Thymus (tissue), 11 donors: ENCODE data around the gene CIB4. TPM values are rescaled to one million over a fixed set of nuclear protein-coding genes. Genes with fewer than 3 reads are reported as not detected.

Experiments used
- DNase-seq, 9 donors: peaks; one replicate each; pipeline ENCODE4 v3.0.0-alpha.2; 2013; ENCODE audit warnings: low spot score in 9 of 9, low read depth in 6 of 9, missing footprints in 1 of 9
- H3K27ac ChIP-seq, 2 donors: one replicate each; pipeline ENCODE4 v1.5.1; 2013; ENCODE audit warnings: control low read depth in 1 of 2, low read depth in 1 of 2, low read length in 1 of 2, mild to moderate bottlenecking in 1 of 2, moderate library complexity in 1 of 2
- H3K27me3 ChIP-seq, 2 donors: one replicate each; pipeline ENCODE4 v1.5.1; 2013; ENCODE audit warnings: low read length in 1 of 2; ENCODE audit not compliant: control insufficient read depth in 2 of 2, insufficient read depth in 1 of 2
- H3K36me3 ChIP-seq, 2 donors: one replicate each; pipeline ENCODE4 v1.5.1; 2013; ENCODE audit warnings: low read length in 1 of 2, mild to moderate bottlenecking in 1 of 2, moderate library complexity in 1 of 2; ENCODE audit not compliant: control insufficient read depth in 2 of 2, insufficient read depth in 2 of 2
- H3K4me1 ChIP-seq, 2 donors: one replicate each; pipeline ENCODE4 v1.5.1; 2013; ENCODE audit warnings: low read length in 2 of 2; ENCODE audit not compliant: control insufficient read depth in 2 of 2, insufficient read depth in 2 of 2
- H3K4me3 ChIP-seq, 2 donors: one replicate each; pipeline ENCODE4 v1.5.1; 2013; ENCODE audit warnings: low read length in 2 of 2, control low read depth in 1 of 2, mild to moderate bottlenecking in 1 of 2
- H3K9me3 ChIP-seq, 2 donors: one replicate each; pipeline ENCODE4 v1.5.1; 2013; ENCODE audit warnings: low read length in 1 of 2, mild to moderate bottlenecking in 1 of 2; ENCODE audit not compliant: control insufficient read depth in 2 of 2, insufficient read depth in 1 of 2
- WGBS: extraction: QIAGEN DNeasy Blood & Tissue Kit; methylation state at CpG from one replicate; pipeline ENCODE4 v1.1.7; 2013; 5-methylcytosine and 5-hydroxymethylcytosine counted together
- polyA plus RNA-seq: library from polyadenylated mRNA; stranded (reverse); fragments of 200-250 nt; gene quantifications from one replicate; pipeline ENCODE4 v1.2.3, GENCODE V29; 2013
- total RNA-seq: library from RNA; stranded (reverse); fragments of 120-200 nt; gene quantifications from one replicate; pipeline ENCODE4 v1.2.4, GENCODE V29; 2013
- donor health status: healthy.

Gene CIB4
- total and polyA plus RNA-seq, 2 donors: 0.19 TPM; not detected in 1

DNA sequence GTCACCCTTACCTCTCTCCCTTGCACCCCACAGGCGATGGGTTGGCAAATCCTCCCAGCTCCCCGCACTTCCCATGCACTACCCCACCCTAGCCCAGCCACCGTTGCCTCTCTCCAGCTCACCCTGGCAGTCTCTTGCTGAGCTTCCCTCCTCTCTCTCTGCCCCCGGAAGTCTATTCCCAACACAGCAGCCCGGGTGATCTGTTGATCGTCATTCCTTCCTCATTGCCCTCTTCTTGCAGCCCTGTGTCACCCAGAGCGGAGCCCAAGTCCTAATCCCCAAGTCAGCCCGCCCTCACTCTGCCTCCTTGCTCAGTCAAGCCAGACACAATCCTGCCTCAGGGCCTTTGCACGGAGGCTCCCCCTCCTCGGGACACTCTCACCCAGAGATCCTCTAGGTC is 55.2 kb downstream of the CIB4 start:
- Histone ChIP-seq H3K36me3 (no peaks in the 10 kb centered on the region), H3K9me3 (no peaks in the 10 kb centered on the region), H3K4me3 (no peak overlapping the region), H3K27me3 (peaks cover 0 to 57% of the 10 kb centered on the region in 2 donors), H3K4me1 (no peaks in the 10 kb centered on the region), H3K27ac (no peak overlapping the region)
- WGBS: 80% methylated on average over 10 of the region's 10 CpGs
- no peak for DNase-seq

DNA sequence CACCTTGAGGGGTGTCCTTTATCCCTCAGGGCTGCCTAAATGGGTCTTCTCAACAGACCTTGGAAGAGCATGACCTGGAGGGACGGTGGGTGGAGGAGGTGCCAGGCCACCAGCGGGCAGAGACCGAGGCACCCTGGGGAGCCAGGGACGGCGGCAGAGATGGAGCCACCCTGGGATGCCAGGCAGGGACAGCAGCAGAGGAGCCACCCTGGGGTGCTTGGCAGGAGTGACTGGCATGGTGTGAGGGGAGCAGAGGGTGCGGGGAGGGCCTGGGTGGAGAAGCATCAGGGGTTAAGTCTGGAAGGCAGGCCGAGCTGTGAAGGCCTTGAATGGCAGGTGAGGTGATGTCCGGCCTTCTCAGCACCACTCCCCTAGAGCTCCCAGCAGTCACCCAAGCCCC is 56.1 kb downstream of the CIB4 start:
- no peaks in the 10 kb centered on the region for H3K36me3 ChIP-seq
- 95% methylated on average over 8 of the region's 8 CpGs for WGBS
- no peaks in the 10 kb centered on the region for H3K9me3 ChIP-seq
- no peak for DNase-seq
- H3K27ac ChIP-seq: no peak overlapping the region
- H3K4me3 ChIP-seq: no peak overlapping the region
- no peaks in the 10 kb centered on the region for H3K4me1 ChIP-seq
- H3K27me3 ChIP-seq: peaks cover 0 to 64% of the 10 kb centered on the region in 2 donors

DNA sequence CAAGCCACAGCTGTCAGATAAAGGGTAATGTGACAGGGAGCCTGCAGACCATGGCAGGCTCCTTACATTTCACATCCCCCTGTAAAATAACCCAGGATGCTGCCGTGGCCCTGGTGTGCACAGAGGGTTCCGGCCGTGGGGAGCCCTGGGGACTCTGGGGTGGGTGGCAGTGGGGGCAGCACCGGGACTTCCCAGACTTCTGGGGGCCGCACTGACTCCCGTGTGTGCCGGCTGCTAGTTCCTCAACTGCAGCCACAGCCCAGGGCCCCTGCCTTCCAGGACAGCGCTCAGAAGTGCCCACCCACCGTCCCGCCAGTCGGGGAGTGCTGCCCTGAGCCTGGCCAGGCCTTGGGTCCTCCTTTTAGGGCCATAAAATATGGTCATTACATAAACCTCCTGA is 56.5 kb downstream of the CIB4 start:
- H3K27ac ChIP-seq: no peak overlapping the region
- peaks cover 0 to 67% of the 10 kb centered on the region in 2 donors for H3K27me3 ChIP-seq
- no peaks in the 10 kb centered on the region for H3K4me1 ChIP-seq
- no peaks in the 10 kb centered on the region for H3K36me3 ChIP-seq
- H3K4me3 ChIP-seq: no peak overlapping the region
- H3K9me3 ChIP-seq: no peaks in the 10 kb centered on the region
- no peak for DNase-seq
- WGBS: 82% methylated on average over 11 of the region's 11 CpGs

DNA sequence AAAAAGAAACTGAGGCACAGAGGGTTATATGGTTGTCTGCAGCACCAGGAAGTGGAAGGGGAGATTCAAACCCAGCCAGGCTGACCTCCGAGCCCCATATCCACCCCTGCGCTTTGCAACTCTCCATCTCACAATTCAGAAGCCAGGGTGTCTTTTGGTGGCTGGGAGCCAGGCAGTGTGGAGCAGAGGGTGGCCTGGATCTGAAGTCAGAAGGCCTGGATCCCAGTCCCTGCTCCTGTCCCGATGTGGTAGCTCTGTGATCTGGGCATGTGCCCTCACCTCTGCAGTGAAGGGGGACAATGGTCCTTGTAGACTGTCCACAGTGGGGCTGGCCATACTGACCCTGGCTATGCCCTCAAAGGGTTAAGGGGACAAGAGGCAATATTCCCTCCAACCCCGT is 57.0 kb downstream of the CIB4 start:
- WGBS: 91% methylated on average over 4 of the region's 4 CpGs
- DNase-seq: no peak
- H3K27ac ChIP-seq: no peak overlapping the region
- peaks cover 0 to 71% of the 10 kb centered on the region in 2 donors for H3K27me3 ChIP-seq
- no peak overlapping the region for H3K4me3 ChIP-seq
- H3K4me1 ChIP-seq: no peaks in the 10 kb centered on the region
- H3K9me3 ChIP-seq: no peaks in the 10 kb centered on the region
- H3K36me3 ChIP-seq: no peaks in the 10 kb centered on the region

DNA sequence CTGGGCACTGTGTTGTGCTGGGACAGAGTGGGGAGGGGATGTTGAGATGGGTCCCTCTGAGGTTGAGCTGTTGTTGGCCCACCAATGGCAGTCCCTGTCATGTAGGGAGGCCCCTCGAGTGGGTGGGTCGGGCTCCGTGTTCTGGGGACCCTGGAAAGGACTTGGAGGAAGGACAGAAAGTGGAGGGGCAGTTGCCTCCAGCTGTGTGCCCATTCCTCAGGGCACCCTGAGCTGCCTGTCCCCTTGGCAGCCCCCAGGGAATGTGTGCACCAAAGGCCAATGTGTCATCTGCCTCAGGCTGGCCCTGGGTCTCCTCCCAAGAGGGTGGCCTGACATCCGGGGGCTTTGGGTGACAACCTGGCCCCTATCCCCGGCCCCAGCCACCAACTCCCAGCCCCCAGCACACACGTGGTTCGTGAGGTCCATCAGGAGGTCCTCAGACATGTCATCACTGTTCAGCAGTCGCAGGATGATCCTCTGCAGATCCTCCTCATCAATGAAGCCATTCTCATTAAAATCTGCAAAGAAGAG is 57.7 kb downstream of the CIB4 start:
- Histone ChIP-seq H3K36me3 (no peaks in the 10 kb centered on the region), H3K4me1 (no peaks in the 10 kb centered on the region), H3K4me3 (no peak overlapping the region), H3K9me3 (no peaks in the 10 kb centered on the region), H3K27ac (no peak overlapping the region), H3K27me3 (peaks cover 0 to 75% of the 10 kb centered on the region in 2 donors)
- no peak for DNase-seq
- 88% methylated on average over 8 of the region's 8 CpGs for WGBS

DNA sequence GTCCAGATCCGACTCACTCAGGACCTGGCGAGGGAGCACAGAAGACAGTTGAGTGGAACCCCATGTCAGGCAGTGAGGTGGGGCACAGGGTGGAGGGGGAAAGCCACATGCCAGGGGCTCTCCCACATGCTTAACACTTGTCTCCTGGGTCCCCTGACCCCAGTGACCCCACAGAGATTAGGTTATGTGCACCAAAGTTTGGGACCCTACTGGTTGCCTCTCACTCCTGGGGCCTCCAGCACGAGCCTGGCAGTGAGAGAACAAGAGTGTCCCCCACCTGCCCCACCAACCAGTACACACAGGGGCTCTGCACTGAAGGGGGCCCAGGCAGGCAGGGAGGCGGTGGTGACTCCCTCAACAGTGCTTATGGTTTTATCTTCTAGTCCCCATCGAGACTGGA is 58.3 kb downstream of the CIB4 start:
- Histone ChIP-seq H3K36me3 (no peaks in the 10 kb centered on the region), H3K27ac (no peak overlapping the region), H3K4me1 (no peaks in the 10 kb centered on the region), H3K9me3 (no peaks in the 10 kb centered on the region), H3K27me3 (peaks cover 0 to 75% of the 10 kb centered on the region in 2 donors), H3K4me3 (no peak overlapping the region)
- 95% methylated on average over 5 of the region's 5 CpGs for WGBS
- DNase-seq: no peak

DNA sequence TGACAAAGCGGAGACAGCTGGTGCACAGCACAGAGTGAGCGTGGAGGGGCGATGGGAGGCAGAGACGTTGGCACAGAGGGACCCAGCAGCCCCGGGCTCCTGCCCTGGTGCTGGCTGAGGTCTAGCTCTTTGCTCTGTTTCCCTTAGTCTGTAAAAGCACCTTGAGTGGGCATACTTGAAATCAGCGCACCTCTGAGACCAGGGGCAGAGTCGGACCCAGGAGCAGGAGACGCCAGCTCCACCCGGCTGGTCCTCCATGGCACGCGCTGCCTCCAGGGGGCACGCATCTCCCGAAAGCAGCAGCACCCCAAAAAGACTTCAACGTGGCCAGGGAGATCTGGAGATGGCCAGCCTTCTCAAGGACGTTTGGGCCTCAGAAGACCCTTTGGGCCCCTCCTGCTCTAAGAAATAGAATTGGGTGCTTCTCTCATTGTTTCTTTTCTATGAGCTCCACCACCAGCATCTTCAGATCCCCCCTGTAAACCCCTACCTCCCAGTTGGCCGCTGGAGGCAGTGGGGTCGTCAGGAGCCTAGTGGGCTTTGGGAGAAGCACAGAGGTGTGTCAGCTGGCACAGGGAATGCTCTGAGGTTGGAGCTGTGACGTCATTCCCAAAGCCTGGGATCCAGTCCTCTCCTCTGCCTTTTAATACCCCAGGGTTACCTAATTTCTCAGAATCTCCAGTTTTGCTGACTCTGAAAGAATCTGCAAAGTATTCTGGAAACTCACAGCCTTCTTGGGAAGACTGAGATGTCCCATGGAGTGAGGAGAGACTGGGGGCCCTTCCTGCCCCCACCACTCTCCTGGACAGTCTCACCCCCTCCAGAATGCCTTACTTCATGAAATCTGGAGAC is 58.9 kb downstream of the CIB4 start:
- H3K4me3 ChIP-seq: no peak overlapping the region
- 92% methylated on average over 18 of the region's 18 CpGs for WGBS
- peaks cover 0 to 78% of the 10 kb centered on the region in 2 donors for H3K27me3 ChIP-seq

DNA sequence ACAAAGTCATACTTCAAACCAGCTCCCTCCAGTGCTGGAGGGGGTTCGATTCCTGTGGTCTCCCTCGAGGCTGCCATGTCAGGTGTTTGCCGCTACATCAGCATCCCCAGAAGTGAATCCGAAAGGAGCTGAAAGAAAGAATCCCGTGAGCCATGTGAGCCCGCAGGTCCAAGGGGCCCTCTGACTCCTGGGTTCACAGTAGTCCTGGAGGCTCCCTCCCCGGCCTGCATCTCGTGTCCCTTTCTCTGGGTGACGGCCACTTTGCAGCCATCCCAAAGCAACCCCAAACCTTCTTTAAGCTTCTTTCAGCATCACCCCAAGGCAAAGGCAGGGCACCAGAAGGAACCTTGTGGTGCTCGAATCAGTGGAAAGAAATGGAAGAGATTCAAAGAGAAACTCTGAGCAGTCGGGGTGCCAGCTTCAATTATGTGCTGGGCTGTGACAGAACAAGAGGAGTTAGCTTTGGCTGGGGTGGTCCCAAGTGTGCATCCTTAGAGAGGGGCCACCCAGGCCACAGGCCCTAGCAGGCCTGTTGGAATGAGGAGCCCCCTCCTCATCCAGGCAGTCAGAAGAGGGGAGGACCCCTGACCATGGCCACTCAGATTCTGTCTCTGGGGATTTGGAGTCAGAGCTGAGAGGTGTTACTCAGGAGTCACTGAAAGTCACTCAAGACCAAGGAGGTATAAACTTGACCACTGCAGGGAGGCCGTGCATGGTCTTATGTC is 59.7 kb downstream of the CIB4 start:
- H3K9me3 ChIP-seq: no peaks in the 10 kb centered on the region
- H3K27me3 ChIP-seq: peaks cover 0 to 84% of the 10 kb centered on the region in 2 donors
- H3K4me3 ChIP-seq: no peak overlapping the region
- no peaks in the 10 kb centered on the region for H3K36me3 ChIP-seq
- no peak for DNase-seq
- 93% methylated on average over 12 of the region's 12 CpGs for WGBS
- H3K4me1 ChIP-seq: no peaks in the 10 kb centered on the region
- H3K27ac ChIP-seq: no peak overlapping the region

More for the DNA sequence above, 58.9 kb downstream of the CIB4 start:
- Histone ChIP-seq H3K4me1 (no peaks in the 10 kb centered on the region), H3K36me3 (no peaks in the 10 kb centered on the region), H3K27ac (no peak overlapping the region), H3K9me3 (no peaks in the 10 kb centered on the region)
- DNase-seq: no peak

DNA sequence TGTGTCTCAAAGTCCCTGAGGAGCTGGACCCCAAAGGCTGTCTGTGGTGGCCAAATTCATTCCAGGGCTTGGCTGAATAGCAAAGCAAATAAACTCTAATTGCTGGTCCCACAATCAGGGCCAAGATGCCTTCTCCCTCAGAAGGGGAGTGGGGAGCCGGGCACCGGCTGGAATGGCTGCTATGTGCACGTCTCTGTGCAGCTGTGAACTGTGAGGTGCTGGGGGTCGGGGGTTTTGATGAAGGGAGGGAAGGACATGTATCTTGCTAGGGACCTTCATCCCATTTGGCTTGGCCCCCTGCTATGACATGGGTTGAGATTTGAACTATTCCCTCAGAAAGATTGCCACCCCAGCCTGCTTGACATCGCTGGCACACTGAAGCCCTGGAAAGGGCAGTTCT is 60.4 kb downstream of the CIB4 start:
- no peak overlapping the region for H3K4me3 ChIP-seq
- H3K4me1 ChIP-seq: no peaks in the 10 kb centered on the region
- no peaks in the 10 kb centered on the region for H3K36me3 ChIP-seq
- no peak overlapping the region for H3K27ac ChIP-seq
- no peaks in the 10 kb centered on the region for H3K9me3 ChIP-seq
- 94% methylated on average over 5 of the region's 5 CpGs for WGBS
- DNase-seq: no peak
- peaks cover 0 to 82% of the 10 kb centered on the region in 2 donors for H3K27me3 ChIP-seq
